HG02642 (cell line): ENCODE measurements around the gene PDE4B.

Experiments
- ATAC-seq: cut with Tn5 transposase; IDR thresholded peaks from one replicate; pipeline ENCODE4 v1.9.1; 2021; ENCODE audit warnings: mild to moderate bottlenecking; ENCODE audit not compliant: unreplicated experiment, poor library complexity

The PDE4B gene

DNA sequence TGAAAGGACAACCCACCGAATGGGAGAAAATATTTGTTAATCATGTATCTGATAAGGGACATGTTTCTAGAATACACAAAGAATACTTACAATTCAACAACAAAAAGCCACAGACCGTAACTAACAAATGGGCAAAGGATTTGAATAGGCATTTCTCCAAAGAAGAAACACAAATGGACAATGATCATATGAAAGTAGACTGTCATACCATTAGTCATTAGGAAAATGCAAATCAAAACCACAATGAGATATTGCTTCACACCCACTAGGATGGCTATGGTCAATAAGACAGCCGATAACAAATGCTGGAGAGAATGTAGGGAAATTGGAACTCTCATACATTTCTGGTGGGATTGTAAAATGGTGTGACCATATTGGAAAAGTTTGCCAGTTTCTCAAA, 374.1 kb downstream of the PDE4B start:
- no peak for ATAC-seq

DNA sequence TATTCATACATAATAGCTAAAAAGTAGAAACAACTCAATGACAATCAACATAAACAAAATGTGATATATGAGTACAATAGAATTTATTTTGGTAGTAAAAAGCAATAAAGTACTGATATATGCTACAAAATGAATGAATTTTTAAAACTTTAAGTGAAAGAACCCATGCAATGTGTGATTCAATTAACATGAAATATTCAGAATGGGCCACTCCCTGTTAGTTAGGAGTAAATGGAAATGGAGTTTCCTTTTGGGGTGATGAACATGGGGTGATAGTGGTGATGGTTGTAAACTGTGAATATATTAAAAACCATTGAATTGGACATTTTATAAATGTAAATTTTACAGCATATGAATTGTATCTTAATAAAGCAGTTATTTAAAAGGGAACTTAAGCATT, 374.6 kb downstream of the PDE4B start:
- ATAC-seq, result no peak

DNA sequence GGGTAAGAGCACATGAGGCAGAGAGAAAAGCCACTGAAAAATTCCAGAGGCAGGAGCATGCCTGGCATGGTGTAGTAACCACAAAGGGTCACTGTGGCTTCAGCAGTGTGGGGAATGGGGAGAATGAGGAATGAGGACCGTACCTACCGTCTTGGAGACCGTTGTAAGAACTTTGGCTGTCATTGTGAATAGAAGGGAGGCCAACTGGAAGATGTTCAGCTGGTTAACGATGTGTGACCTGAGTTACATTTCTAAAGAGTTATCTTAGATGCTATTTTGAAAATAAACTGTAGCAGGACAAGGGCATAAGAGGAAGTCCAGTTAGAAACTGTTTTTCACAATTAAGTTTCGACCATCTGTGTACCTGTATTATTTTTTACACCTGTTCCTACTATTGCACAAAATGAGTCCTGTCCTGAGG, 375.8 kb downstream of the PDE4B start:
- ATAC-seq, result no peak

DNA sequence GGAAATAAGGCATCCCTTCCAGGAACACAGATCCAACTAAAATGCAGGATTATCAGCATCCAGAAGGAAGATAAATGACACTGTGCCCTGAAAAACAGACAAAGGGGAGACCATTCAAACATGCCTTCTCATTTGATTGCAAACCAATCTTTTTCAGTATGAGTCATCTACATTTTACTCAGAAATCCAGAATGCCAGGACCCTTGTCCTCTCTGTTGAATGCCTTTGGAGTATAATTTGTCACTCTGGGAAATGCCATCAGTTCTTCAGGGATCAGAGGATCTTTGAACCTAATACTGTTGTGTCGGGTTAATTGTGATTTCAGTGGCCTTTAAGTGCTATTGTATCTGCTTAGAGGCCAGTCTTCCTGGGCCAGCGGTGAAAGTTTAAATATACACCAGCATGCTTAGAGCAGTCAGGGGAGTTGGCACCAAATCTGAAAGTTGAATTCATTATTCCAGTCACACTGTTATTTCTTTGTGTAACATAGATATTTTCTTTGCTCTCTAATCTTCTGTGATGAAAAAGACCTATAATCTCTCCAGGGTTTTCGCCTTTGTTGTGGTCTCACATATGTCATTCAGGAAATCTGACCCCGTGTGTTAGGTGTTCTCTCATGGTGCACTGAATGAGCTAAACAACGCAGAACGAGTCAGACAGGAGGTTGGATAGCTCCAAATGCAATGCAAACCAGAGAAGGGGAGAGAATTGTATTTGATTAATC, 376.4 kb downstream of the PDE4B start:
- ATAC-seq, result no peak

DNA sequence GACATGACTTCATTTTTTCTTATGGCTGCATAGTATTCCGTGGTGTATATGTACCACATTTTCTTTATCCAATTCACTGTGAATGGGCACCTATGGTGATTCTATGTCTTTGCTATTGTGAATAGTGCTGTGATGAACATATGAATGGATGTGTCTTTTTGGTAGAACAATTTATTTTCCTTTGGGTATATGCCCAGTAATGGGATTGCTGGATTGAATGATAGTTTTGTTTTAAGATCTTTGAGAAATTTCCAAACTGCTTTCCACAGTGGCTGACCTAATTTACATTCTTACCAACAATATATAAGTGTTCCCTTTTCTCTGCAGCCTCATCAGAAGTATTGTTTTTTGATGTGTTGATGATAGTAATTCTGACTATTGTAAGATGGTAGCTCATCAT, 379.6 kb downstream of the PDE4B start:
- no peak for ATAC-seq

DNA sequence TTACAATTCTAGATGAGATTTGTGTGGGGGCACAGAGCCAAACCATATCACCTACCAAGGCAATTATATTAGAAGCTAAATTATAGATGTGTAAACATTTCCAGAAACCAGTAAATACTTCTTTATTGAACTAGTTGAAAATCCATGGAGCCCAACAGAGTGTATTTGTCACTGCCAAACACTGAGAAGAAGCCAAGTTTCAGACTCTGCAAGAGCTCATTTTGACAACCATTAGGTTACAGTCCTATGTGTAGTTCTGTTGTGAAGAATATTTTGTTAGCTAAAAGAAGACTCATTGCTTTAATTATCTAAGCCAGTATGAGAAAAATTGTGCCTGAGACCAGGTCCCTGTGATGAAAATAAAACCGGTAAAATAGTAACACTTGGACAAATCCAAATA, 382.4 kb downstream of the PDE4B start:
- ATAC-seq, result no peak

DNA sequence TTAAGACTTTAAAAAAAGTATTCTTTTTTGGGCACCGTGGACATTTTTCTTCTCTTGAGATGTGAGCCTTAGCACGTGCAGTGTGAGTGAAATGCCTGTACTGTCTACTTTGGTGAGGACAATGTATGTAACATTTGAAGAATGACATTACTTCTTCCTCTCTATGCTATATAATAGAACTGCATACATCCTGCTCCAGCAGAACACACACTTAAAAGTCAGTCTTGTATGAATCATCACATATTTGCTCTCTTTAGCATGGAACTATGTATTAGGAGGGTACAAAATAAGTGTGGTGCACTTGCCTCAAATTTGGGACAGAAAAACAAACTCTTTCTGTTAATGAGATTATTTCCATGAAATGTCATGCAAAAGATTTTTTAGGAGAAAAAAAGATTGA, 382.9 kb downstream of the PDE4B start:
- no peak for ATAC-seq

DNA sequence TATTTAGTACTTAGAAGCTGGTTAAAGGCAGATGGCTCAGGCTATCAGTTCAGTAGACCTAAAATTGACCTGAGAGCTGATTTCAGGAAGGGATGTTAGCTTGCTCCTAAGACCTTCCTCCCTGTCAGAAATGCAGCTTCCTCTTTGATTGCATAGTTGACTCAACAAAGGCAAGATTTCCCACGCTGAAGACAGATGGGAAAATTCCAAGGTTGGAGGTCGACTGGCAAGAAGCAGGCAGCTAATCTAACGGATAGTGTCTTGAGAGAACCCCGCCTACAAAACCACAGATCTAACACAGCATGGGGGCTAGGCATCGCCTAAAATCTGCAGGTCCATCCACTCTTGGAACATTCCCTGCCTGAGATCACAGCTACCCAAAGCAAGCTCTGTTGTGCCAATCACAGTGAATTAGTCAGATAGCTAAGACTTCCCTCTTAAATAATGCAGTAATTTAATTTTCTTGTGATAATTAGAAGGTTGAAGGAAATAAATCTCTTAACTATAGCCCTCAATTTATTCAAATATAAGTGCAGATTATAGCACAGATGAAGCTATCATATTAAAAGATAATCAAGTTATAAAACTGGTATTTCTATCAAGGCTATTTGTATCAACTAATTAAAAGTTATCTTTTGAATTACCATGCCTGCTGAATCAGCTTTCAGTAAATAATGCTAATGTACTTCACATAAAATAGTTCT, 383.5 kb downstream of the PDE4B start:
- ATAC-seq, result no peak

DNA sequence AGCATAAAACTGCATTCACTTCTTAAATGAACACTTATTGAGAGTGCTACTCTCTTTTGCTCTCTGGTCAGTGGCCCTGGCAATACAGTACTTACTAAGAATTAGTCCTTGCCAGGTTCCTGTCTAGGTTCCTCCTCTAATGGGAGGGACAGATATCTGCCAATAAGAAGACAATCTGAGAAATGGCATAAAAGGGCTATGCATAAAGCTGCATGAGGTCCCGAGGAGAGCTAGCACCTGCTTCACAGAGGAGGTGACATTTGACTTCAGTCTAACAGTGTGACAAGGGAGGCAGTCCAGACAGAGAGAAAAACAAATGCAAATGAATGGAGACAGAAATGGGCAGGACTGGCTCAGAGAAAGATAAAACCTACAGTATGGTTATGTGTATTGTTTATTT, 384.1 kb downstream of the PDE4B start:
- ATAC-seq, result no peak

DNA sequence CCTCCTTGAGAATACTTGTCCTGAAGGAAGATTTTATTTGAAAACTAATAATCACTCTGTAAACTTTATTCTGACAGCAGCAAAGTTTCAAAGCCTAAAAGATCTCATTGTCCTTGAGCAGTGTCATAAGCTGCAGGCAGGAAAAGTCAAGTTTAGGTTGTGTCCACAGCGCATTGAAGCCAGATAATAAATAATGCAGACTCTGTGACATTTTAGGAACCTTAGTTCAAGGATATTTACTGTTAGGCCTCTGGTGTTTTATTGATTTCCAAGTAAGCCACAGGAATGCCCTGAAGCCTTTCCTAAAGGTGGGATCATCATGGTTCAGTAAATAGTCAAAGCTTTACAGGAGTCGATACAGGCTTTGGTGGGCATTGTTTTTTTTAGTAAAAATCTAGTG, 384.8 kb downstream of the PDE4B start:
- no peak for ATAC-seq

DNA sequence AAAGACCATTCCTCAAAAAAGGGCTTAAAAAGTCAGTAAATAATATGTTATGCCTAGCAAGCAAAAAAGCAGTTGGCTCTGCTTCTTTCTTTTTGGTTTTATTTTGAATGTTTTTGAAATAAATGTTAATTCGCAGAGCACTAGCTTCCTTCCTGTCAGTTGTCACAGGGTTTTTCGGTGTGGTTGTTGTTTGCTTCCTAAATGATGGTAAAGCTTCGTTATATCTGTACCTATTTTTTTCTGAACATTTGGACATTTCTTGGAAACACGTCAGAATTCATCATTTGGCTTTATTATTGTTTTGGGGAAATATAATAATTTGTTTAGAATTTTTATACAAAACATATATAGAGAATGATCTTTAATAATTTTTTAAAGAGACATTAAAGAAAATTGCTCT, 389.3 kb downstream of the PDE4B start:
- ATAC-seq, result no peak

DNA sequence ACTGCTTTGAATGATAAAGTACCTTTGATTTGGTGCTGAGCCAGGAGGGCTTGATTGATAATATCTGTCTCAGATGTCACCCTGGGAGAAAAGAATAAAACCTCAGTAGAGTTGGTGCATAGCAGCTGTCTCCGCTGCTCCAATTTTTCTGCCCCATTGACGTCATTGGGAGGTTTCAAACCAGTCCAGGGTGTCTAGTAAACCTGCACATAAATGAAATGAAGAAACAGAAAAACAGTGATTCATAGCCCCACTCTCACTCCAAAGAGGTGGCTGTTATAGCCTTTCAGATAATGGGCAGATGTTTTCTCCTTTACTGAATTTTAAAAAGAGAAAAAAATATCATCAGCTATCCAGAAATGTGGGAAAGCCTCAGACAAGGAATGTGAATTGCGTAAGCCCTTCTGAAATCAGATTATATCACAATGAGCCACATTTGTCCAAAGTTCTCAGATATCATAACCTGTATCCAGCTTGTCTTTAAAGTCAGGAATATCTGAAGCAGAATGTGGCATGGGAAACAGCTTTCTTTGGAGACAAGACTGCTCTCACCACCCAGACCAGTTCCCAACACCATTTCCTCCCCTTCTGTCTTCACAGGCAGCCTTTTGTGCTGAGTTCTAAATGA, 390.0 kb downstream of the PDE4B start:
- ATAC-seq, result no peak

DNA sequence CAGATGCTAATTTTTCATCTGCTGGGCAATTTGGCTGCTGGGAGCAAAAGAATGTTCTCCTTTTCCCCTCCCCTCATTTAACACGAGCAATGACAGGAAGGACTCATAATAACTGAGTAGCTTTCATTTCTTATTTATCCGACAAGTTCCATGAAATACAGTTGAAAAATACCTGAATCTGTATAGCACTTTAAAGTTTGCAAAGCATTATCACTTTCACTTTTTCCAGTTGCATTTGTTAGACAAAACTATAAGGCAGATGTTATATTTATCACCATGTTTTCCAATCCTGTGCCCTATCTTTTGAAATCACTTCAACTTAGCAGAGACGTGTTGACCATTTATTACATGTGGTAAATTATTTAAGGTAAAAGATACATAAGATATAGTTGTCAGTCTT, 390.7 kb downstream of the PDE4B start:
- no peak for ATAC-seq

DNA sequence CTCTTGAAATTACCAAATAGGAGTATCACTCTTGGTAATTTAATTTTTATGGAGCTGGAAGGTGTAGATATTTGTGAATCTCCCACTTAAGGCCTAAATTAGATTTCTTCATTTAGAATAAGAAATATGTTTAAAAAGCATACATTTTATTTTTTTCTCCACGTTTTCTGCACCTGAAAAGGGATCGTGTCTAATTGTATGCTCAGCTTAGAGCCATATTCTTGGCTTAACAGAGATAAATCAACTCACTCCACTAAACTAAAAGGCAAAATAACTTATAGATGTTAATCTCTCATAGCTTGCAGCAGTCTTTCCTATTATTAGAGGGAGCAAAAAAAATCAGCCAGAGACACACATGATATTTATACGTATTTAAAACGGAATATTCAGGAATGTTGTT, 404.4 kb downstream of the PDE4B start:
- ATAC-seq, result no peak

DNA sequence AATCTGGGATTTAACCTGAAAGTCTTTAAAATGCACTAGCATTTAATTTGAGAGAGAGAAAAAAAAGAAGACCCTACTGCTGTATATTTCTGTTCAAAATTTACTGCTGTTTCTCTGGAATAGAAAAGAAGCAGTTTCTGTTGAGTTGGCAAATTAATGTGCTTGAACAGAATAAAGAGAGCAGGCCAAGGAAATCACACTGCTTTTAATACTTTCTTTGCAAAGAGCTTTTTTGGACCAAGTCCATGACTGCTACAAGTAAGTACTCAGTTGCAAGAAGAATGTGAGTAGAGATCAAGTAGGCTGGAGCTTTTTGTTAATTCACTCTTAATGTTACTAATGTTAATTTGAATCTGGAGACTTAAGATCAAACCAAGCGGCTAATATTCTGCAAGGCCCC, 405.1 kb downstream of the PDE4B start:
- no peak for ATAC-seq

DNA sequence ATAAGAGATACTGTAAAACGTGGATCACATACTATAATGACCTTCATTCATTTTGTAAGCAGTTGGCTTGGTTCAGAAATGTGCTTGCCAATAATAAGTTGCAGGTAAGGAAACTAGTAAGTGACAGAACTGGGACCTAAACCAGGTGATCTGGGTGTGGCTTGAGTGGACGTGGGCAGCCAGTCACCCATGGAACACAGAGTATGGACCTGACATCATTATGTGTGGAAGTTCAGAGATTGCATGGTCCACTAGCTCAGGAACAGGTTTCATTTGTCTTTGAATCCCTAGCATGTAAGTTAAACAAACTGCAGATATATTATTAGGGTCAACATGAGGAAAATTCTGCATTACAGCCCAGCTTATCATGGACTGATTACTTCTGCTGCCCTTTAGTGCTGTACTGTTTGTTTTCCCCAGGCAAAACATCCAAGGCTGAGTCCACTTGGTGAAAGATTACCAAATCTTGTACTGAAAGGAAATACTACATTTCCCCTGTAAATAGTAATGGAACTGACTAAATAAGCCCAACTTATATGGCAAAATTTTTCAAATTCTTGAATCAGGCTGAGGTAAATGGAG, 414.0 kb downstream of the PDE4B start:
- no peak for ATAC-seq

DNA sequence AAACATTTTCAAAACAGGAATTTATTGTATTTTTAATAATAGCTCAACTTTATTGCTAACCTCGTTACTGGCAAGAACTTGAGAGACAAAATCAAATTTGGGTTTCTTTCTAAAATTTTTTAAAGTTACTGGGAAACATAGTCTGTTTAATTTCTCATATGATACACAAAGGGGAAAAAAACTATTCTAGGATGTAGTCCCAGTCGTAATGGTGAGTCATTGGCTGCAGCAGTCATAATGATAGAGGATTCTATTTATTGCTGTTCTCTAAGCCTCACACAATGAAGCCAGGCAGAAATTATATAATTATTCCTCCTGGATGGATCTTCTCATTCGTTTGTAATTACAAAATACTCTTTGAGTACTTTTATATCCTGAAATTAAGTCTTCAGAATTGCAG, 414.8 kb downstream of the PDE4B start:
- ATAC-seq, result no peak

DNA sequence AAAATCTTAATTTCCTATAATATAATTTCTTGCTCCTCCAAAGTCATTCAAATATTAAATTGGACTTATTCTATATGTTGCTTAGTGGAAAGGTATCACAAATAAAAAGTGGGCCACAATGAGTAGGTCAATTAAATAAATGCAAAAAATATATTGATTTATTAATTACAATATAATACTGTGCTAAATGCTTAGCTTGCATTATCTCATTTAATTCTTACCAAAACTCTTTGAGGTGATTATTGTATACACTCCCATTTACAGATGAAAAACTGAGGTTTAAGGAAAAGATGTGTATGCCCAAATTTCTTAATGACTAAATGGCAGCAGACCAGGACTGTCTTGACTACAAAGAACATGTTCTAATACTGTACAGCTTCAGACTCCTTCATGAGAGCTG, 415.9 kb downstream of the PDE4B start:
- no peak for ATAC-seq

DNA sequence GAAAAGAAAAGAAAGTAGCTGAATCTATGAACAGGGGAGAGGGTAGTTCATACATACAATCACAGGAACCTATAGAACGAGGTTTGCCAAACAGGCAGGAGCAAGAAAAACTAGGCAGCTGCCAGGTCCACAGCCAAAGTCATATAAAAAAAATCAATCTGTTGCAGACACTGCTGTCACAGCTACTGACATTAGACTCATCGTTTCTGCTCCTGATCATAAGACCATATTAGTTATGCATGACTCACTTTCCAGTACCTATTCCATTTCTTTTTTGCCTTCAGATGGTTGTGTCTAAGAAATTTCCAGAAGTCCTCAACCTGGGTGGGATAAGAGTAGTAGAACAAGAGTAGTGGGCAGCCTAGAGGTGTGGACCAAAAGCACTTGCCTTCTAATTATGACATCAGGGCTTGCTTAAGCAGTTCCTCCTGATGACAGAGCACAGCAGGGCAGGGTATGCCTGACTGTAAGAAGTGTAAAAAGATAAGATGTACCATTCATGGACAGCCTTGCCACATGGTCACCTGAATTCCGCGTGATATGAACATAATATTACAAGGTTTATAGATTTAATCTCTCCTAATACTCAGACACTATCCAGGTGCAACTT, 418.0 kb downstream of the PDE4B start:
- ATAC-seq, result no peak

DNA sequence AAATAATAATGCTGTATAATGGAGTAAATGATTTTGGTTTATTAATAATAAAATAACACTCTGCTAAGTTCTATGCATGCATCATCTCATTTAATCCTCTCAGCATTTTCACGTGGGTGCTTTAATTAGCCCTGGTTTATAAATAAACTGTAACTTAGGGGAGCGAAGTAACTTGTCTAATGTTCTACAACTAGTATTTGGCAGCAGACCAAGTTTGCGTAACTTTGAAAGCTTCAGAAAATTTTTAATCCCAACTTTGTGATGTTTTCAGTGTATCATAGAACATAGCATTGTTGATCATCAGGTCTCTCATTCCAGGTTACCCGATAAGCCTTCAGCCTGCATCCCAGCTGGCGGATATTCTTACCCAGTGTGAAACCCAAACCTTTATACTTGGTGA, 418.8 kb downstream of the PDE4B start:
- ATAC-seq, result no peak

DNA sequence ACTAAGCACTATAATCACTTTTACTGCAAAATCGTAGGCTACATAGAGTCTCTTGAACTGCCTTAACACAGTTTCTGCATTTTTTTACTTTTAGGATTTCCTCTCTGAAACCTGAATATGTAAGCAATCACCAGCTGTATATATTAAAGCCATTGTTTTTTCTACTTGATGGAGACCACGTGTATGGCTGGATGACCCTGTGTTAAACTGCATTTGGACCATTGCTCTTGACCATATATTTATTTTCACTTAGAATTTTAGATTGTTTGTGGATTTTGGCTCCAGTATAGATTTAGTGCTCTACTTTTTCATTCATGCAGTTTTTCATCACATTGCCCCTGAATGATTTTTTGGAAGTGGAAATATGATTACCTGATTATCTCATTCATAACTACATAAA, 420.8 kb downstream of the PDE4B start:
- no peak for ATAC-seq
